DMS 273 (cell line): Measurements from ENCODE around the gene KAZN.

Experiments used
- DNase-seq: peaks from one replicate; lab custom pipeline; 2025; ENCODE audit not compliant: unreplicated experiment; lab: John Stamatoyannopoulos, UW

Gene KAZN

DNA sequence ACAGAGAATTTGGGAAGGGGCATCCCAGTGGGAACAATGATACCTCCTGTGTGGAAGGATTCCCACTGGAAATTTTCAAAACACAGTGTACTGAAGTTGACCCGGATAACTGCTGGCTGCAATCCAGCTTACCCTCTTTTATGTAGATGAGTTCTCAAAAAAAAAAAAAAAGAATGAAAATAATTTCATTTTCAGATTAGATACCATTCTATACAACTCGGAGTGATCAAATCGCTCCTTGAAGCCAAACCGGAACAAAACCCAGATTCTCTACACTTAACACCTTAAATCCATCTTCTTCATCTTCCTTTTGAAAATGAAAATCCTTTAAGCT lies 69.1 kb downstream of the KAZN start:
- no peak for DNase-seq

- no peak for DNase-seq
These were observed 70.1 kb downstream of the KAZN start for GRCh38 chr1:14668538-14668937.

DNA sequence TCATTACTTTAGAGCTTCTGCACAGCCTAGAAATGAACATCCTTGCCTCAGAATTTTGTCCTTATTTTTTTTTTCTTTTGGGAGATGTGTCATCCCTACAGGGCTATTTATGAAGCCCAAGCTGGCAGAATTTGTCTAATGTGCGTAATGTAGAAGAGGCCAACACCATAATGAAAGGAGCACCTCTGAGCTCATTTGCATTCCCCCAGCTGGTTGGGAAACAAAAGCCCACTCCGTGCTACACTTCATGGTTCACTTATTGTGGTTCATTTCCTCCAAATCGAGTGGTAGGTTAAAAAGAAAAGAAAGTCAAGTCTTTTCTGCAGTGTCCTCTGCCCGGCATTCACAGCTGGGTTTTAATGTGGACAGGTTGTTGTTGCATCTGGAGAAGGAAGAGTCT lies 73.5 kb downstream of the KAZN start:
- no peak for DNase-seq

DNA sequence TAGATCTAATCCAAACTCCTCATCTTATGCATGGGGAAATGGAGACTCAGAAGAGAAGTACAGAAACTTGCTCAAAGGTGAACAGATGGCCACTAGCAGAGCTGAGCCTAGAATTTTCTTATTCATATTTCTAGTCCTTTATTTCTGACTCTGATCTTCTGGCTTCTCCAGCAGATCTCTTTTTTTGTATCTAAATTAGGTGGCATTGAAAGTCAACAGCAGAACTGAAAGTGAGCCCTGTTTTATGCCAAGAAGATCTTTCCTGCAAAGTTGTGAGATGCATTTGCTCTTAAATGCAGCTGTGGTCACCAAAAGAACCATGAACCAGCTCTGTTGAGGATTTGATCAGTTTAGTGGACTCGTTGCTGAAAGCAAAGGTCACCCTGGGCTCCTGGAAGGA lies 75.5 kb downstream of the KAZN start:
- no peak for DNase-seq

DNA sequence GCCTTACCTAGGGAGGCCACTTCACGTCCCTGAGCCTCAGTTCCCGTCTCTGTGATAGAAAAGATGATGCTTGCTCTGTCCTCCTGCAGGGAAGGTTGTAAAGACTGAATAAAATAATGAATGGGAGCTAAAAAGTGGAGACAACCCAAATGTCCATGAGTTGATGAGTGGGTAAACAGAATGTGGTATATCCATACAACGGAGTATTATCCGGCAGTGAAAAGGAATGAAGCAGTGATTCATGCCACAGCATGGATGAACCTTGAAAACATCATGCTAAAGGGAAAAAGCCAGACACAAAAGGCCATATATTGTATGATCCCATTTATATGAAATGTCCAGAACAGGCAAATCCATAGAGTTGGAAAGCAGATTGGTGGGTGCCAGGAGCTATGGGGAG lies 77.9 kb downstream of the KAZN start:
- DNase-seq: no peak

GRCh38 chr1:14677292-14677971 lies 78.9 kb downstream of the KAZN start:
- DNase-seq: no peak

- DNase-seq: no peak
These were observed 79.6 kb downstream of the KAZN start for GRCh38 chr1:14678011-14678638.

DNA sequence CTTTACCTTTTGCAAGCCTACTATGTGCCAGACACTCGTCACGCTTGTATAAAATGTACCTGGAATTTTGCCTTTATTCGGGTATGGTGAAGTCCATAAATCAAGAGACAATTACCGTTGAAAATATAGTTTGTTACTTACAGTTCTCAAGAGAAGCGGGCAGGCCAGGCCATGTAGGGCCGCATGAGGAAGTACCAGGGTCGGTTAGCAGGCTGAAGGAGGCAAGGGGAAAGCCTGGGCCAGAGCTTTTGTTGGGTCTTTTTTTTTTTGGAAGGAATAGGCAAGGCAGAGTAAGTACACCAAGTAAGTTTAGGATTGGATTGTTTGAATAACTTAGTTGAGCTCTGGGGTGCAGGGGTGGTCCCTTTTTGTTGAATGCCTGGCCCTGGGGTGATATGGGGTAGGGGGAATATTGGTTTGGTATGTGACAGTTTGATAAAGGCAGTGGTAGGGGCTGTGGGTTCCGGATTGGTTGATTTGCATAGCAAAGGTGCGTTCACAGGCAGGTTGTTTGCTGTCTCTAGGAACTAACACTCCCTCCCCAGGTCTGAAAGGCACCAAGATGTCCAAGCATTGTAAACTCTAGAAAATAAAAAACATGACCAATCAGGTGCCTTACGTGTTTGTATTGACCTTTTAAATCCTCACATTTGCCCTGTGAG lies 80.7 kb downstream of the KAZN start:
- no peak for DNase-seq

DNA sequence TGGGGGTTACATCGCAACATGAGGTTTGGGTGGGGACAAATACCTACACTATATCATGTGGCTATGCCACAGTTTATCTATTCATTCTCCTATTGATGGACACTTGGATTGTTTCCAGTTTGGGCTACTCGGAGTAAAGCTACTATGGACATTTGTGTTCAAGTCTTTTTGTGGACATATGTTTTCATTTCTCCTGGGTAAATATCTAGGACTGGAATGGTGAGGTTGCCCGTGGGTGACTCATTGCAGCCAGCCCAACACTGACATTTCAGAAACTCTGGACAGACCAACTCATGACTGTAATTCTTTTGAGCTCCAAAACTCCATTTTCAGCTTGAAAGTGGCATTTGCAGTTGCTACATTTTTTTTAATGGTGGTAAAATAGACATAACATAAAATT lies 82.7 kb downstream of the KAZN start:
- DNase-seq: no peak

DNA sequence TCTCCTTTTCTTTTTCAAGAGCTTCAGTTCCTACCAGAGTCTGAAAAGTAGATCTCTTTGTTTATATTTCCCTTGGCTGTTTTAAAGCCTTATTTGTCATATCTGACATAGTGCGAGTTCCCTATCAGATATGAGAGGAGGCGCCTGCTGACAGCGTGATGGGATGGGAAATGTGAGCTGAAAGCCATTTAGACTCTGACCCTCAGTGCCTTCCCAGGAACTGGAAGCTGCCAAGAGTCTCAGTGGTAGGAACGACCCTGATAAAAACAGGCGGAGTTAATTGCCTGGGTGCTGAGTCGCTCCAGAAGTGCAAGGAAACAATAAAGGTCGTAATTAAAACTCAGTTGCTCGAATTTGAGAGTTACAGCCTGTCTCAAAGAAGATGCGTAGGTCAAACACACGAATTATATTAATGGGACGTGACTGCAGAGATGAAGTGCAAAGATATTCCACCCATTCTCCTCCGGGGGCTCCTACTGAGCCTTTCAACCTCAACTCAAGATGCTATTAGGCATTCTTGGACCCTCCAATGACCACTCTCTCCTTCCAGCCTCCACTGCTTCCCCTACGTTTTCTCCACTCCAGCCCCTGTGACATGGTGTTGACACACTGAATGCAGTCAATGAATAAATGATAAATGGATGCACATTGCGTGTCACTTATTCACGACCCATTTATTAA lies 84.6 kb downstream of the KAZN start:
- DNase-seq: no peak

DNA sequence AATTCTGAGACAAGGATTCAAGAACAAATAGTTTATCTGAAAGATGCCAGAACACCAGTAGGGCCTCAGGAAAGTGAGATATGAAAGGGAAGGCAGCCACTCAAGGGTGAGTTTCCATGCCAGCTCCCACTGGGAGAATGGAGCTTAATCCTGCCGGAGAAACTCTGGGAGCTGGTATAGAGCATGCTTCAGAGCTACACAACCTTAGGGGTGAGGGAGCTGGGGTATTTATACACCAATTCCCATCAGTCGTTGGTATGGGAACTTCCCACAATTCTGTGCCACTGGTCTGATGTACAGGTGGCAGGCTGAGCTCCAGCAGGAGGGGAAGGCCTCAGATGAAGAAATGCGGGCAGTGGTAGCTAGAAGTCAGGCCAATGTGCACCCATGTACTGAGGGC lies 86.6 kb downstream of the KAZN start:
- no peak for DNase-seq

DNA sequence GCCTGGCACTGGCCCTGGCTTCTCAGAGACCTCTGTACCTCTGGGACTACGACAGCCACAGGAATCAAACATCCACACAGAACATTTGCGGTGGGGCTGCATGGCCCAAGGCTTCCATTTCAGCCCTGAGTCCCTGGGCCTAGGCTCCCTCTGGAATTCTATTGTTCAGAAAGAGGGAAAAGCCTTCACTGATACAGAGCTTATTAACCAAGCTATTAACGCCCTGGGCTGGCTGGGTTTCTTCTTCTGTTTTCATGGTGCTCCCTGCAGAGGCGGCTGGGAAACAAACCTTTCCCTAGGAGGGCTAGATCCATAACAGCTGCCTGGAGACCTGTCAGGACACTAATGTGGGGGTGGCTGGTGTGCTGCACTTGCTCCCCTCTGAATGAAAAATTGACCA lies 88.2 kb downstream of the KAZN start:
- no peak for DNase-seq

DNA sequence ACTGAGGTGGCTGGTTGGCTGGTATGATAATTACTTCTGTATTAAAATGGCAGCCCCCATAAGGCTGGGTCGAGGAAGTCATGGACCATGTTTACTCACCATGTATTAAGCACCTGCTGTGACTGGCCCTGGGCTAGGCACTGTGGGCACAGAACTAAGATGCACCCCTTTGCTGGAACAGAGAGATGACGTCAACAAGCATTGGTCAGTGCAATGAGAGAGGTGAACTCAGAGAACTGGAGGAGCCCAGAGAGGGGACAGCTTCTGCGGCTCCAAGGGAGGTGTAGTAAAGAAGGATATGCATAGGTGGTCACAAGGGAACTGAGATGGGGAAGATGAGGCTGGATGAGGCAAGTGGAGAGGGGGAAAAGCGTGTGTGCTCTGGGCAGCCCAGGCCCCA lies 88.7 kb downstream of the KAZN start:
- no peak for DNase-seq

- no peak for DNase-seq
These were observed 91.6 kb downstream of the KAZN start for GRCh38 chr1:14689996-14690615.

GRCh38 chr1:14693949-14694348 lies 95.5 kb downstream of the KAZN start:
- no peak for DNase-seq

DNA sequence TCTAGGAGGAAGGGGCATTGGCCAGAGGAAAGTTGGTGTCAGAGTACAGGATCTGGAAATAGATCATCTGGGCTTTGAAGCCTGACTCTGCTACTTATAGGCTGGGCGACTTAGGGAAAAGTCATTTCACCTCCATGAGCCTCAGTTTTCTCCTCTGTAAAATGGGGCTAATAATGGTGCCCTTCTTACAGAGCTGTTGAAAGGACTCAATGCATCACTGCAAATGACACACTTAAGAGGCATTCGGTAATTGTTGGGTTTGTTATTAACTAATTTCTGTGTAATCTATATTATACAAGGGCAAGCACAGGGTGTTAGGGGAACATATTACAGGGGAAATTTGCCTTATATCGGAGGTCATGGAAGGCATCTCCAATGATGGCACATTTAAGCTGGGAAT lies 96.1 kb downstream of the KAZN start:
- no peak for DNase-seq

GRCh38 chr1:14696761-14697160 lies 98.3 kb downstream of the KAZN start:
- DNase-seq: no peak

GRCh38 chr1:14697353-14697752 lies 98.9 kb downstream of the KAZN start:
- no peak for DNase-seq

- peak; percentile 93 for DNase-seq
These were observed 99.8 kb downstream of the KAZN start for GRCh38 chr1:14698314-14698713.

DNA sequence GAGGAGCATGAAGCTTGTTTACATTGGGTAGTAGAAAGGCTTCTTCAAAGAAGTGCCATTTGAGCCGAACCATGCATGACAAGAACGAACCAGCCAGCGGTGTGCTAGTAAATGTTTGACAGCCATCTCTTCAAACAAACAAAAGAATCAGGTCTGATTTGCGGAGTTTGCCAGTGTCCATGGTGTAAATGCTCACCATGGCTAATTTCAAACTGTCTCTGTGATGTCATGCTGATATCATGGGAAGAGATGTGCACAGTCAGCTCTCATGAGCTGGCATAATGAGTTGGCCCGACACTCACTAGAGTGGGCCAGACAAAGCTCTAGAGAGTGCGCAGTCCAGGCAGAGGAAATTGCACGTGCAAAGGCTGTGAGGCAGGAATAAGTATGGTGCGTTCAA lies 101.1 kb downstream of the KAZN start:
- DNase-seq: no peak

GRCh38 chr1:14704846-14705245 lies 106.4 kb downstream of the KAZN start:
- DNase-seq: peak; percentile 82

GRCh38 chr1:14705824-14706223 lies 107.3 kb downstream of the KAZN start:
- DNase-seq: no peak
